ENCODE data around the gene TESK2.

DNA sequence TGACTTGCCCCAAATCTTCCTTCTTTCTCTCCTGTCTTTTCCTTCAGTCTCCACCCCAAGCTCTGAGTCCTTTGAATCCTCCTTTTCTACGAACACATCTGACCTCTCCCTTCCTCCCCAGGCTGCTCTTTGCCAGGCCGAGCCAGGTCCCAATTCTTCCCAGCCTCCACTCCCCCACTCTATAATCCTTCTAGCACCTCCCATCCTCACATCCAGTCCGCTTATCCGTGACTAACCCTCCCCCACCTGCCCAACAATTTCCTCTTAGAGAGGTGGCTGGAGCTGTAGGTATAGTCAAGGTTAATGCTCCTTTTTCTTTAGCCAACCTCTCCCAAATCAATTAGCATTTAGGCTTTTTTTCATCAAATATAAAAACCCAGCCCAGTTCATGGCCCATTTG is 173.8 kb downstream of the TESK2 start:
- TF ChIP-seq, protein P1, sequence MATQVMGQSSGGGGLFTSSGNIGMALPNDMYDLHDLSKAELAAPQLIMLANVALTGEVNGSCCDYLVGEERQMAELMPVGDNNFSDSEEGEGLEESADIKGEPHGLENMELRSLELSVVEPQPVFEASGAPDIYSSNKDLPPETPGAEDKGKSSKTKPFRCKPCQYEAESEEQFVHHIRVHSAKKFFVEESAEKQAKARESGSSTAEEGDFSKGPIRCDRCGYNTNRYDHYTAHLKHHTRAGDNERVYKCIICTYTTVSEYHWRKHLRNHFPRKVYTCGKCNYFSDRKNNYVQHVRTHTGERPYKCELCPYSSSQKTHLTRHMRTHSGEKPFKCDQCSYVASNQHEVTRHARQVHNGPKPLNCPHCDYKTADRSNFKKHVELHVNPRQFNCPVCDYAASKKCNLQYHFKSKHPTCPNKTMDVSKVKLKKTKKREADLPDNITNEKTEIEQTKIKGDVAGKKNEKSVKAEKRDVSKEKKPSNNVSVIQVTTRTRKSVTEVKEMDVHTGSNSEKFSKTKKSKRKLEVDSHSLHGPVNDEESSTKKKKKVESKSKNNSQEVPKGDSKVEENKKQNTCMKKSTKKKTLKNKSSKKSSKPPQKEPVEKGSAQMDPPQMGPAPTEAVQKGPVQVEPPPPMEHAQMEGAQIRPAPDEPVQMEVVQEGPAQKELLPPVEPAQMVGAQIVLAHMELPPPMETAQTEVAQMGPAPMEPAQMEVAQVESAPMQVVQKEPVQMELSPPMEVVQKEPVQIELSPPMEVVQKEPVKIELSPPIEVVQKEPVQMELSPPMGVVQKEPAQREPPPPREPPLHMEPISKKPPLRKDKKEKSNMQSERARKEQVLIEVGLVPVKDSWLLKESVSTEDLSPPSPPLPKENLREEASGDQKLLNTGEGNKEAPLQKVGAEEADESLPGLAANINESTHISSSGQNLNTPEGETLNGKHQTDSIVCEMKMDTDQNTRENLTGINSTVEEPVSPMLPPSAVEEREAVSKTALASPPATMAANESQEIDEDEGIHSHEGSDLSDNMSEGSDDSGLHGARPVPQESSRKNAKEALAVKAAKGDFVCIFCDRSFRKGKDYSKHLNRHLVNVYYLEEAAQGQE (IDR thresholded peaks at IDR 0.05; ENCODE audit: borderline replicate concordance), result no peak
- TF ChIP-seq, protein P2, sequence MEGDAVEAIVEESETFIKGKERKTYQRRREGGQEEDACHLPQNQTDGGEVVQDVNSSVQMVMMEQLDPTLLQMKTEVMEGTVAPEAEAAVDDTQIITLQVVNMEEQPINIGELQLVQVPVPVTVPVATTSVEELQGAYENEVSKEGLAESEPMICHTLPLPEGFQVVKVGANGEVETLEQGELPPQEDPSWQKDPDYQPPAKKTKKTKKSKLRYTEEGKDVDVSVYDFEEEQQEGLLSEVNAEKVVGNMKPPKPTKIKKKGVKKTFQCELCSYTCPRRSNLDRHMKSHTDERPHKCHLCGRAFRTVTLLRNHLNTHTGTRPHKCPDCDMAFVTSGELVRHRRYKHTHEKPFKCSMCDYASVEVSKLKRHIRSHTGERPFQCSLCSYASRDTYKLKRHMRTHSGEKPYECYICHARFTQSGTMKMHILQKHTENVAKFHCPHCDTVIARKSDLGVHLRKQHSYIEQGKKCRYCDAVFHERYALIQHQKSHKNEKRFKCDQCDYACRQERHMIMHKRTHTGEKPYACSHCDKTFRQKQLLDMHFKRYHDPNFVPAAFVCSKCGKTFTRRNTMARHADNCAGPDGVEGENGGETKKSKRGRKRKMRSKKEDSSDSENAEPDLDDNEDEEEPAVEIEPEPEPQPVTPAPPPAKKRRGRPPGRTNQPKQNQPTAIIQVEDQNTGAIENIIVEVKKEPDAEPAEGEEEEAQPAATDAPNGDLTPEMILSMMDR (IDR thresholded peaks at IDR 0.05; ENCODE audit: poor library complexity, severe bottlenecking), result no peak
- TF ChIP-seq EP300 (conservative IDR thresholded peaks at IDR 0.05; ENCODE audit: poor library complexity, severe bottlenecking), result no peak
- no peak for TF ChIP-seq POLR2AphosphoS5 (IDR thresholded peaks at IDR 0.05)
- no peak for TF ChIP-seq EZH2 (IDR thresholded peaks at IDR 0.05; ENCODE audit: borderline replicate concordance, insufficient read depth, low read length, poor library complexity, severe bottlenecking)
- TF ChIP-seq SMC3 (conservative IDR thresholded peaks at IDR 0.05; ENCODE audit: poor library complexity), result no peak
- TF ChIP-seq MXI1 (conservative IDR thresholded peaks at IDR 0.05; ENCODE audit: poor library complexity, severe bottlenecking), result no peak
- TF ChIP-seq RAD21 (conservative IDR thresholded peaks at IDR 0.05), result no peak

All from neural cell (in vitro differentiated cells).